RWPE2 (cell line): ENCODE measurements around the gene ATE1.

Experiments used
- ATAC-seq: fragments of 200-7000 bp; cut with Tn5 transposase; 3 replicates; pipeline ENCODE4 v1.9.1; 2021; ENCODE audit warnings: low read depth
- DNase-seq: peaks from one replicate; pipeline ENCODE4 v3.0.0-alpha.2; 2020; ENCODE audit warnings: low spot score
- H3K27ac ChIP-seq: fragments of 450-650 bp; 2 replicates; pipeline ENCODE4 v1.5.1; 2017; ENCODE audit warnings: mild to moderate bottlenecking; ENCODE audit not compliant: poor library complexity, severe bottlenecking
- H3K27me3 ChIP-seq: fragments of 250-450 bp; sonication (Bioruptor Pico); 2 replicates; pipeline ENCODE4 v1.5.1; 2021; ENCODE audit warnings: mild to moderate bottlenecking, moderate library complexity; ENCODE audit not compliant: insufficient read depth, poor library complexity, severe bottlenecking
- H3K36me3 ChIP-seq: fragments of 250-450 bp; sonication (Bioruptor Pico); 2 replicates; pipeline ENCODE4 v1.5.1; 2020; ENCODE audit warnings: low read depth, mild to moderate bottlenecking, moderate library complexity
- H3K4me1 ChIP-seq: fragments of 250-450 bp; sonication (Bioruptor Pico); 2 replicates; pipeline ENCODE4 v1.5.1; 2021; ENCODE audit warnings: mild to moderate bottlenecking, moderate library complexity; ENCODE audit not compliant: insufficient read depth, poor library complexity, severe bottlenecking
- H3K4me3 ChIP-seq: fragments of 250-450 bp; sonication (Bioruptor Pico); 2 replicates; pipeline ENCODE4 v1.5.1; 2021; ENCODE audit warnings: mild to moderate bottlenecking, moderate library complexity; ENCODE audit not compliant: severe bottlenecking
- H3K9me3 ChIP-seq: fragments of 250-450 bp; sonication (Bioruptor Pico); 2 replicates; pipeline ENCODE4 v1.5.1; 2021; ENCODE audit warnings: mild to moderate bottlenecking, moderate library complexity; ENCODE audit not compliant: severe bottlenecking
- CTCF ChIP-seq: fragments of 450-650 bp; IDR thresholded peaks from one replicate; pipeline ENCODE4 v1.5.1; 2017; ENCODE audit warnings: mild to moderate bottlenecking, moderate library complexity; ENCODE audit not compliant: poor library complexity, severe bottlenecking

Gene ATE1

GRCh38 chr10:121851786-121852185 is 76.0 kb downstream of the ATE1 start:
- ATAC-seq = no peak
- peaks cover 3% of the 10 kb centered on the region for H3K9me3 ChIP-seq
- no peak overlapping the region for H3K4me3 ChIP-seq
- no peaks in the 10 kb centered on the region for H3K4me1 ChIP-seq
- 0 out of 2 replicates have a peak, but pooled peaks cover 4% of the 10 kb centered on the region for H3K36me3 ChIP-seq
- H3K27ac ChIP-seq = no peak overlapping the region
- no peaks in the 10 kb centered on the region for H3K27me3 ChIP-seq
- TF ChIP-seq CTCF = no peak
- DNase-seq = no peak

- Histone ChIP-seq H3K27me3 (no peaks in the 10 kb centered on the region), H3K36me3 (0 out of 2 replicates have a peak, but pooled peaks cover 4% of the 10 kb centered on the region), H3K9me3 (no peaks in the 10 kb centered on the region), H3K27ac (no peak overlapping the region), H3K4me3 (no peak overlapping the region), H3K4me1 (no peaks in the 10 kb centered on the region)
- DNase-seq (no peak), ATAC-seq (no peak)
- TF ChIP-seq CTCF = no peak
These were observed 79.7 kb downstream of the ATE1 start for GRCh38 chr10:121848082-121848481.

- H3K27ac ChIP-seq = no peak overlapping the region
- TF ChIP-seq CTCF = no peak
- no peaks in the 10 kb centered on the region for H3K4me1 ChIP-seq
- H3K27me3 ChIP-seq = no peaks in the 10 kb centered on the region
- DNase-seq (no peak), ATAC-seq (no peak)
- no peak overlapping the region for H3K4me3 ChIP-seq
- 0 out of 2 replicates have a peak, but pooled peaks cover 4% of the 10 kb centered on the region for H3K36me3 ChIP-seq
- no peaks in the 10 kb centered on the region for H3K9me3 ChIP-seq
These were observed 81.3 kb downstream of the ATE1 start for GRCh38 chr10:121846555-121846954.

- DNase-seq (no peak), ATAC-seq (no peak)
- TF ChIP-seq CTCF = no peak
- no peaks in the 10 kb centered on the region for H3K27me3 ChIP-seq
- 0 out of 2 replicates have a peak, but pooled peaks cover 4% of the 10 kb centered on the region for H3K36me3 ChIP-seq
- no peaks in the 10 kb centered on the region for H3K4me1 ChIP-seq
- H3K27ac ChIP-seq = no peak overlapping the region
- H3K4me3 ChIP-seq = no peak overlapping the region
- H3K9me3 ChIP-seq = no peaks in the 10 kb centered on the region
These were observed 82.6 kb downstream of the ATE1 start for GRCh38 chr10:121845044-121845784.

- Histone ChIP-seq H3K36me3 (0 out of 2 replicates have a peak, but pooled peaks cover 4% of the 10 kb centered on the region), H3K9me3 (no peaks in the 10 kb centered on the region), H3K4me3 (no peak overlapping the region), H3K27ac (no peak overlapping the region), H3K4me1 (no peaks in the 10 kb centered on the region), H3K27me3 (no peaks in the 10 kb centered on the region)
- no peak for TF ChIP-seq CTCF
- ATAC-seq = no peak
- no peak for DNase-seq
These were observed 83.3 kb downstream of the ATE1 start for GRCh38 chr10:121844537-121844936.
